Endothelial cell of umbilical vein (primary cell): ENCODE data around the gene ZNF181. TPM values are rescaled to one million over a fixed set of nuclear protein-coding genes. Genes with fewer than 3 reads are reported as not detected.

ENCODE experiments used
- BruUV-seq: library from RNA; stranded (reverse); fragments of 400-500 nt; replicated peaks from 2 replicates; lab custom pipeline; 2021; lab: Mats Ljungman, UMichigan
- CTCF ChIA-PET: fragments of 300-600, 350-600 bp; sonication (Branson Sonifier 250); formaldehyde crosslinking; loops from one replicate; lab custom pipeline; 2021; ENCODE audit warnings: antibody characterized with exemption, inconsistent platforms; lab: Charles Lee
- POLR2A ChIA-PET: fragments of 300-600, 350-600 bp; sonication (Branson Sonifier 250); formaldehyde crosslinking; loops from one replicate; lab custom pipeline; 2021; ENCODE audit warnings: antibody characterized with exemption, inconsistent platforms; lab: Charles Lee
- DNase-seq: peaks from one replicate; pipeline ENCODE4 v3.0.0-alpha.2; 2011; ENCODE audit warnings: low read depth, low spot score
- FAIRE-seq: peaks from 2 replicates; lab custom pipeline; 2011; peaks lifted over from hg19 to GRCh38; lab: Jason Lieb, UNC
- H2AFZ ChIP-seq: 2 replicates; pipeline ENCODE4 v1.6.0; 2012; ENCODE audit warnings: low read depth, low read length, control low read depth, inconsistent platforms
- H3K27ac ChIP-seq: 2 replicates; pipeline ENCODE4 v1.5.1; 2011; ENCODE audit warnings: low read depth, mild to moderate bottlenecking, control low read depth, low read length, moderate library complexity; ENCODE audit not compliant: insufficient read depth
- H3K27me3 ChIP-seq, 2 experiments: 2 replicates each; pipeline versions ENCODE4 v1.6.0 to v1.6.1; 2011; ENCODE audit warnings: low read length in 2 of 2, mixed read lengths in 1 of 2; ENCODE audit not compliant: control insufficient read depth in 2 of 2, insufficient read depth in 2 of 2
- H3K36me3 ChIP-seq, 2 experiments: 2 replicates in 1 of 2; 3 replicates in 1 of 2; pipeline ENCODE4 v1.5.1; 2011; ENCODE audit warnings: low read length in 2 of 2, mild to moderate bottlenecking in 1 of 2, moderate library complexity in 1 of 2; ENCODE audit not compliant: control insufficient read depth in 2 of 2, insufficient read depth in 2 of 2; ENCODE audit errors: extremely low read depth in 1 of 2
- H3K4me1 ChIP-seq: 3 replicates; pipeline ENCODE4 v1.5.1; 2011; ENCODE audit warnings: mild to moderate bottlenecking, low read length; ENCODE audit not compliant: control insufficient read depth, insufficient read depth; ENCODE audit errors: extremely low read depth
- H3K4me2 ChIP-seq: 2 replicates; pipeline ENCODE4 v1.6.1; 2011; ENCODE audit warnings: low read length, control low read depth, mixed read lengths; ENCODE audit not compliant: insufficient read depth
- H3K4me3 ChIP-seq, 3 experiments: fragments of 200-600 bp in 1 of 3; sonication (generic), shearing (Covaris generic) in 1 of 3; replicated peaks in 1 of 3; 2 replicates each; pipeline ENCODE4 v1.5.1; 2011 to 2016; ENCODE audit warnings: control low read depth in 3 of 3, low read length in 3 of 3, mild to moderate bottlenecking in 2 of 3, inconsistent platforms in 1 of 3, low read depth in 1 of 3, moderate library complexity in 1 of 3; ENCODE audit not compliant: insufficient read depth in 1 of 3
- H3K79me2 ChIP-seq: 2 replicates; pipeline ENCODE4 v1.6.0; 2012; ENCODE audit warnings: low read length, inconsistent platforms; ENCODE audit not compliant: control insufficient read depth, insufficient read depth
- H3K9ac ChIP-seq: replicated peaks from 2 replicates; pipeline ENCODE3; 2011; ENCODE audit warnings: low read length, control low read depth; ENCODE audit not compliant: insufficient read depth; ENCODE audit errors: extremely low read depth
- H3K9me1 ChIP-seq: replicated peaks from 3 replicates; pipeline ENCODE4 v1.6.0; 2011; ENCODE audit warnings: mild to moderate bottlenecking, low read length; ENCODE audit not compliant: control insufficient read depth, insufficient read depth; ENCODE audit errors: extremely low read depth
- H3K9me3 ChIP-seq: replicated peaks from 2 replicates; pipeline ENCODE4 v1.5.1; 2012; ENCODE audit warnings: low read length, inconsistent platforms; ENCODE audit not compliant: control insufficient read depth, insufficient read depth
- H4K20me1 ChIP-seq: replicated peaks from 2 replicates; pipeline ENCODE3; 2011; ENCODE audit warnings: mild to moderate bottlenecking, low read length; ENCODE audit not compliant: control insufficient read depth, insufficient read depth; ENCODE audit errors: extremely low read depth
- CTCF ChIP-seq, 2 donors: IDR thresholded peaks; 1 replicate in 1 of 2; 2 replicates in 1 of 2; pipeline ENCODE4 v1.5.1; 2011; ENCODE audit warnings: low read length in 2 of 2, mild to moderate bottlenecking in 2 of 2, moderate library complexity in 2 of 2, control low read depth in 1 of 2, inconsistent platforms in 1 of 2, low read depth in 1 of 2; ENCODE audit not compliant: insufficient read depth in 1 of 2; ENCODE audit errors: extremely low read depth in 1 of 2
- EZH2 ChIP-seq: IDR thresholded peaks from 2 replicates; pipeline ENCODE4 v1.6.1; 2012; ENCODE audit warnings: borderline replicate concordance, low read depth, mild to moderate bottlenecking, moderate library complexity, low read length, inconsistent platforms; ENCODE audit not compliant: severe bottlenecking
- FOS ChIP-seq: IDR thresholded peaks from 2 replicates; pipeline ENCODE4 v1.6.1; 2011; ENCODE audit warnings: mild to moderate bottlenecking, low read length, moderate library complexity, borderline replicate concordance; ENCODE audit not compliant: insufficient read depth
- GATA2 ChIP-seq: IDR thresholded peaks from 2 replicates; pipeline ENCODE4 v1.7.0; 2011; ENCODE audit warnings: low read depth, mild to moderate bottlenecking, moderate library complexity, mixed read lengths, low read length; ENCODE audit not compliant: insufficient read length, insufficient read depth
- JUN ChIP-seq: IDR thresholded peaks from 2 replicates; pipeline ENCODE4 v1.6.1; 2011; ENCODE audit warnings: borderline replicate concordance, low read depth; ENCODE audit not compliant: insufficient read length, insufficient read depth
- MAX ChIP-seq: IDR thresholded peaks from 2 replicates; pipeline ENCODE4 v1.6.1; 2011; ENCODE audit not compliant: insufficient read depth, insufficient read length
- MYC ChIP-seq: IDR thresholded peaks from one replicate; pipeline ENCODE4 v1.6.1; 2011; ENCODE audit warnings: mild to moderate bottlenecking, low read depth, low read length
- POLR2A ChIP-seq: IDR thresholded peaks from 2 replicates; pipeline ENCODE4 v1.6.1; 2012; ENCODE audit warnings: low read depth, mild to moderate bottlenecking, control low read depth, low read length
- POLR2AphosphoS5 ChIP-seq: IDR thresholded peaks from 2 replicates; pipeline ENCODE4 v1.6.1; 2012; ENCODE audit warnings: low read depth, mild to moderate bottlenecking, control low read depth, low read length, moderate library complexity; ENCODE audit not compliant: insufficient read depth
- dilution Hi-C: fragments of 300-500 bp; cut with MboI; formaldehyde crosslinking; loops from one replicate; pipeline ENCODE4 v1.15.0; 2019; ENCODE audit warnings: low sequenced_read_pairs; ENCODE audit not compliant: extremely low pct_ligation_motif_present
- intact Hi-C: fragments of 100-400 bp; cut with micrococcal nuclease; formaldehyde crosslinking; loops from one replicate; pipeline ENCODE4 v1.10.0; 2022
- polyA plus RNA-seq, 4 experiments: library from polyadenylated mRNA; depleted of rRNA in 3 of 4; stranded (reverse) in 3 of 4; unstranded in 1 of 4; fragments of >200 nt; gene quantifications; 2 replicates each; pipeline versions ENCODE4 v1.2.1 to v1.2.3, GENCODE V29; 2011 to 2012; ENCODE audit warnings: missing spikeins in 1 of 4
- total RNA-seq: library from RNA; stranded (reverse); gene quantifications from 2 replicates; pipeline ENCODE4 v1.2.3, GENCODE V29; 2021

Gene ZNF181
- total and polyA plus RNA-seq, 2 donors (not counting 3 experiments of a cell fraction or from before 2014, with no cell fraction given), result 4.7 to 5.0 TPM

- H3K79me2 ChIP-seq, result no peaks in the 10 kb centered on the region
- POLR2A ChIA-PET, result no interaction called here
- TF ChIP-seq POLR2A (no peak), CTCF (IDR thresholded peaks at IDR 0.05; ENCODE audit: extremely low read depth in 1 of 2, insufficient read depth in 1 of 2, low read depth in 1 of 2, low read length in 2 of 2) (no peak), FOS (no peak), MYC (no peak), POLR2AphosphoS5 (no peak), GATA2 (no peak), EZH2 (no peak), MAX (no peak), JUN (no peak)
- no peaks in the 10 kb centered on the region for H4K20me1 ChIP-seq
- H3K4me3 ChIP-seq, result no peak overlapping the region
- dilution Hi-C loops, result no loop called here
- H3K9me1 ChIP-seq, result no peaks in the 10 kb centered on the region
- FAIRE-seq (no peak), DNase-seq (no peak)
- H3K4me2 ChIP-seq, result no peak overlapping the region
- peaks cover 3% of the 10 kb centered on the region for H3K4me1 ChIP-seq
- no peak overlapping the region for H2AFZ ChIP-seq
- BruUV-seq, result no TSS peak
- no peaks in the 10 kb centered on the region for H3K9me3 ChIP-seq
- no peak overlapping the region for H3K9ac ChIP-seq
- H3K36me3 ChIP-seq, result no peaks in the 10 kb centered on the region
- H3K27ac ChIP-seq, result no peak overlapping the region
- peaks cover 0 to 1% of the 10 kb centered on the region in 2 experiments for H3K27me3 ChIP-seq
- intact Hi-C loops, result loop anchor here (10.0 kb wide), 1 partner anchor 194 kb away; the partner anchor contains the start of gene ZNF30
- CTCF ChIA-PET, result no interaction called here
Observed at GRCh38 chr19:34731019-34731829, 2.8 kb upstream of the ZNF181 start.
